ENCODE data around the gene TRPM3.

- TF ChIP-seq EZH2phosphoT487 (IDR thresholded peaks at IDR 0.05; ENCODE audit: borderline replicate concordance, low read length) (no peak), CTCF (conservative IDR thresholded peaks at IDR 0.05; ENCODE audit: low read depth, low read length) (no peak)
These were observed 342.9 kb downstream of the TRPM3 start for GRCh38 chr9:70778568-70778967.

Data from PC-3 (cell line).